ENCODE measurements around the gene FER.

DNA sequence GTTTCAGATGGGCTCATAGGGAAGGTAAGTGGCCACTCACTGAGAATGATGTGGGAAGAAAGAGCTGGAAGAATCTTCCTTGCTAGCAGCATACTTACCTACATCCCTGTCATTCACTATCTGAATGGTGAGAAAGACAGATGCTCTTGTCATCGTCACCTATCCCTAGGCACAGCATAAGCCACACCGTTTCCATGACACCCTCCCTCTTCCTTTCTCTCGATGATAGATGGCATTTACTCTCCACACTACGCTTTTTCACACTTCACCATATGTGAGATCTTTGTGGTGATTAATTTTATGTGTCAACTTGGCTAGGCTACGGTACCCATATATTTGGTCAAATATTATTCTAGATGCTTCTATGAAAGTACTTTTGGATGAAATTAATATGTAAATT is 44.4 kb upstream of the FER start:
- TF ChIP-seq, protein P1, sequence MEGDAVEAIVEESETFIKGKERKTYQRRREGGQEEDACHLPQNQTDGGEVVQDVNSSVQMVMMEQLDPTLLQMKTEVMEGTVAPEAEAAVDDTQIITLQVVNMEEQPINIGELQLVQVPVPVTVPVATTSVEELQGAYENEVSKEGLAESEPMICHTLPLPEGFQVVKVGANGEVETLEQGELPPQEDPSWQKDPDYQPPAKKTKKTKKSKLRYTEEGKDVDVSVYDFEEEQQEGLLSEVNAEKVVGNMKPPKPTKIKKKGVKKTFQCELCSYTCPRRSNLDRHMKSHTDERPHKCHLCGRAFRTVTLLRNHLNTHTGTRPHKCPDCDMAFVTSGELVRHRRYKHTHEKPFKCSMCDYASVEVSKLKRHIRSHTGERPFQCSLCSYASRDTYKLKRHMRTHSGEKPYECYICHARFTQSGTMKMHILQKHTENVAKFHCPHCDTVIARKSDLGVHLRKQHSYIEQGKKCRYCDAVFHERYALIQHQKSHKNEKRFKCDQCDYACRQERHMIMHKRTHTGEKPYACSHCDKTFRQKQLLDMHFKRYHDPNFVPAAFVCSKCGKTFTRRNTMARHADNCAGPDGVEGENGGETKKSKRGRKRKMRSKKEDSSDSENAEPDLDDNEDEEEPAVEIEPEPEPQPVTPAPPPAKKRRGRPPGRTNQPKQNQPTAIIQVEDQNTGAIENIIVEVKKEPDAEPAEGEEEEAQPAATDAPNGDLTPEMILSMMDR (IDR thresholded peaks at IDR 0.05): no peak
- TF ChIP-seq POLR2A (IDR thresholded peaks at IDR 0.05): no peak
